ENCODE measurements around the gene CFL1. TPM values are rescaled to one million over a fixed set of nuclear protein-coding genes. Genes with fewer than 3 reads are reported as not detected.

Gene CFL1
- total RNA-seq, 4 donors from 2014 or later = 961 to 2,313 (median 1,456) TPM

DNA sequence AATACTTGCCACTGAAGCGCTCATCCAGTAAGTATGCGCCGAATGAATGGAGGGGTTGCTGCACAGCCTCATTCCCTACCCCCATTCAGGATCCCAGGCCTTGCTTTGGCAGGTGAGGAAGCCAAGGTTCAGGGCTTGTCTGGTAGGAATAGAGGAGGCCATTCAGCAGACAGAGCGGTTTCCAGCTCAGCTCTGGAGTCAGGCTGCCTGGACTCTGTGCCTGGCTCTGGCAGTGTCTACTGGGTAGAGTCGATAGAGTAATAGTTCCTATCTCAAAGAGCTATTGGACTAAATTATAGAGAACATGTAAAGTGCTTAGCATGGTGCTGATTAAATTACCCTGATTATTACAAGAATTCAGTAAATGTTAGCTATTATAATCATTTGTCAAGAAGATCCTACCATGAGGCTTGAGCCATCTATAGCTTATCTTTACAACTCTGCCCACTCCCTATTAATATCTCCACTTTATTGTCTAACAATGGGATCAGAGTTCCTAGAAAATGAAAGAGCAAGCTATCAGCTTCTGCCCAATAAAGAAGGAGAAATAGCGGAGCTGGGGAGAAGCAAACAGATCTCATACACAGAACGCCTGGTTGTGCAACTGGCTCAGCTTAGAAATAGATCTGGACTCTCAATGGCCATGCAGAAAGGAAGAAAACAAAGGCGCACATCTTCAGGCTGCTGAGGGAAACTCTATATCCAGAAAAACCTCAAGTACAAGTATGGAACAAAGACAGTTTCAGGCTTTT lies 30.8 kb downstream of the CFL1 start:
- no peaks in the 10 kb centered on the region for H3K27me3 ChIP-seq
- H3K4me1 ChIP-seq = peaks cover 0 to 32% (median 2%) of the 10 kb centered on the region in 4 donors
- H3K27ac ChIP-seq = peak overlapping the region in 3 of 4 donors; percentile 49 to 88 (median 75)
- peak in 2 of 3 donors; percentile 73 to 77 for DNase-seq
- peak; percentile 53 to 74 for TF ChIP-seq POLR2A (IDR thresholded peaks at IDR 0.05)
- TF ChIP-seq, protein P1, sequence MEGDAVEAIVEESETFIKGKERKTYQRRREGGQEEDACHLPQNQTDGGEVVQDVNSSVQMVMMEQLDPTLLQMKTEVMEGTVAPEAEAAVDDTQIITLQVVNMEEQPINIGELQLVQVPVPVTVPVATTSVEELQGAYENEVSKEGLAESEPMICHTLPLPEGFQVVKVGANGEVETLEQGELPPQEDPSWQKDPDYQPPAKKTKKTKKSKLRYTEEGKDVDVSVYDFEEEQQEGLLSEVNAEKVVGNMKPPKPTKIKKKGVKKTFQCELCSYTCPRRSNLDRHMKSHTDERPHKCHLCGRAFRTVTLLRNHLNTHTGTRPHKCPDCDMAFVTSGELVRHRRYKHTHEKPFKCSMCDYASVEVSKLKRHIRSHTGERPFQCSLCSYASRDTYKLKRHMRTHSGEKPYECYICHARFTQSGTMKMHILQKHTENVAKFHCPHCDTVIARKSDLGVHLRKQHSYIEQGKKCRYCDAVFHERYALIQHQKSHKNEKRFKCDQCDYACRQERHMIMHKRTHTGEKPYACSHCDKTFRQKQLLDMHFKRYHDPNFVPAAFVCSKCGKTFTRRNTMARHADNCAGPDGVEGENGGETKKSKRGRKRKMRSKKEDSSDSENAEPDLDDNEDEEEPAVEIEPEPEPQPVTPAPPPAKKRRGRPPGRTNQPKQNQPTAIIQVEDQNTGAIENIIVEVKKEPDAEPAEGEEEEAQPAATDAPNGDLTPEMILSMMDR (IDR thresholded peaks at IDR 0.05) = no peak
- no peaks in the 10 kb centered on the region for H3K9me3 ChIP-seq
- peak overlapping the region in 2 of 4 donors; percentile 32 to 40 for H3K4me3 ChIP-seq
- H3K36me3 ChIP-seq = no peaks in the 10 kb centered on the region

DNA sequence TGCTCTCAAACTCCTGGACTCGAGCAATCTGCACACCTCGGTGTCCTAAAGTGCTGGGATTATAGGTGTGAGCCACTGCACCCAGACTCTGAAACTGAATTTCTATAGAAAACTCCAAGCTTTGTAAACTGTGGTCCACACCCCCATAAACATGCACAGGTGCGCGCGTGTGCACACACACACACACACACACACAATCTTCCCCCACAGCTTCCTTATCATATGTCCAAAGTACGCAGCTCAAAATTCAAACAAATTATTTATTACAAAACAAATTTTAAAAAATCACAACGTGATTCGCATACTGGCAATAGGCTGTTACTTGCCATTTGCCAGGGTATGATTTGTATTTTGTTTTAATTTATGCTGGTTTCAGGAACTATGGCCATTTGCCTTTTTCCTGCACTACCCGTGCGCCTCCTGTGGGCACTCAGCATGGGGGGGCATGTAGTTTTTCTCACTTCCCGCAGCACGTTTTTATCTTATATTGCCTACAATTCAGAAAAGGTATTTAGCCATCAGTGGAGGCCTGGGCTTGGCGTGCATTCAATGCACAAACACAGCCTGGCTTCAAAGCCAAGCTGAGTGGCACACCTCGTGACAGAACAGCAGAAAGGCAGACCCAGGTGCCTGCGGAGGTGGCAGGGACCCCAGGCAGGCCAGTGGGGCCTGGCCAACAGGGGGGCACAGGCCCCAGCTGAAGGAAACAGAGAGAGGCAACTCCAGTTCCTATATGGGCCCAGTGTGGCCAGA lies 35.0 kb downstream of the CFL1 start:
- peak overlapping the region in 3 of 4 donors; percentile 35 to 94 (median 88) for H3K27ac ChIP-seq
- H3K27me3 ChIP-seq = no peaks in the 10 kb centered on the region
- H3K9me3 ChIP-seq = no peaks in the 10 kb centered on the region
- H3K4me3 ChIP-seq = peak overlapping the region in 1 of 4 donors; percentile 14
- TF ChIP-seq, protein P1 (IDR thresholded peaks at IDR 0.05) = peak in 2 of 6 experiments; percentile 14 to 16
- no peak for TF ChIP-seq POLR2A (IDR thresholded peaks at IDR 0.05)
- no peaks in the 10 kb centered on the region for H3K36me3 ChIP-seq
- peak in 1 of 3 donors; percentile 64 for DNase-seq
- peaks cover 0 to 24% (median 3%) of the 10 kb centered on the region in 4 donors for H3K4me1 ChIP-seq

DNA sequence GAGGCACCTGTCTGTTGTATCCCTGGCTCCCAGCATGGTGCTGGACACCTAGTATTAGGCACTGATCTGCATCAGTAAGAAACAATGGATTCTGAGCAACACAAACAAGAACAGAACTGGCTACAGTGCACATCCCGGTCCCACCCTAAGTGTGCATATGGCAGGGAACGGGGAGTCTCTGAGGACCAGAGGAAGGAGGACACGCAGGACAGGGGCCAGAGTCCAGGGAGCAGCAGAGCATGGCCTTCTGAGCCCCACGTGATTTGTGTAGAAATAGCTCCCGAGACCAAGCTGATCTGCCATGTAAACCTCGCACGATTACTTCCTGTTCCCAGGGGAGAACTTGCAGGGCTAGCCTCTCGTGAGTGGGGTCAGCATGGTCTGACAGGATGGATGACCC lies 36.9 kb downstream of the CFL1 start:
- peak; percentile 47 to 53 for TF ChIP-seq POLR2A (IDR thresholded peaks at IDR 0.05)
- TF ChIP-seq, protein P1 (IDR thresholded peaks at IDR 0.05) = no peak
- H3K27ac ChIP-seq = peak overlapping the region in 3 of 4 donors; percentile 38 to 94 (median 88)
- H3K9me3 ChIP-seq = no peaks in the 10 kb centered on the region
- DNase-seq = peak in 2 of 3 donors; percentile 83 to 90
- no peak overlapping the region for H3K4me3 ChIP-seq
- H3K4me1 ChIP-seq = peaks cover 0 to 35% (median 3%) of the 10 kb centered on the region in 4 donors
- no peaks in the 10 kb centered on the region for H3K36me3 ChIP-seq
- H3K27me3 ChIP-seq = no peaks in the 10 kb centered on the region

DNA sequence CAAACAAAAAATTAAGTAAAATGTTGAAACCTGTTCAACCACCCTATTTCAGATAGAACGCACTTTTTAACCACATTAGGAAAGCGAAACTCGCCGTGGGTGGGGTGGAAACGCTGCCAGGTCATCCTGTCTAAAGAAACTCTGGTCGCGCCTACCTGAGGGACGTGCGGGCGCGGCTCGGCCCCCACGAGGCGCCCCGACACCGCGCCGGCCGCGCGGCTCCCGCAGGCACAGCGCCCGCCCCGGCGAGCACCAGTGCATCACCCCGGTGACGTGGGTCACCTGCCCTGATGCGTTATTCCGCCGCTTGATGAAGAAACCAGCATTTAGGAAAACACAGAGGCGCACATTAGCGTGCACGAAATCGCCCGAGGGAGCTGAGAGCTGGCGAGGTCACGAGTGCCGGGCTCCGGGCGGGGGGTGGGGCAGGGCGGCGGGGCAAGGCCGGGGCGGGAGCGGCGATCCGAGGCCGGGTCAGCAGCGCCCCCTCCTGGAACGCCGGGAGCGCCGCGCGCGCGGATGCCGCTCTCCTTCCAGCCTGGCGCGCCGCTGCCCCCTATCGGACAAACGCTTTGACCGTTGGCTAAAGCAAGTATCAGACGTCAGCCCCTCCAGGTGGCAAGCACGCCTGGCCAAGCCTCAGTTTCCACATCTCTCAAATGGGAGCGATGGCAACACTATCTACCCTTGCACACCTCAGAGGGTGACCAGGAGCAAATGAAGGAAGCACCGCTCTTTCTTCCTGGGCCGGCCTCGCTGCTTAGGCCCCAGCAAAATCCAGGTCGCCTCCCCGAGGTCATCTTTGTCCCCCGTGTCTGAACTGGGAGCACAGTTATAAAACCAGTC lies 39.9 kb downstream of the CFL1 start:
- peak overlapping the region; percentile 41 to 73 (median 66) for H3K4me3 ChIP-seq
- H3K36me3 ChIP-seq = no peaks in the 10 kb centered on the region
- TF ChIP-seq, protein P1 (IDR thresholded peaks at IDR 0.05) = peak; percentile 97 to 100 (median 99)
- TF ChIP-seq POLR2A (IDR thresholded peaks at IDR 0.05) = no peak
- peaks cover 0 to 20% (median 2%) of the 10 kb centered on the region in 4 donors for H3K4me1 ChIP-seq
- peak overlapping the region; percentile 57 to 90 (median 82) for H3K27ac ChIP-seq
- DNase-seq = peak; percentile 95 to 98 (median 98)
- H3K27me3 ChIP-seq = no peaks in the 10 kb centered on the region
- no peaks in the 10 kb centered on the region for H3K9me3 ChIP-seq

DNA sequence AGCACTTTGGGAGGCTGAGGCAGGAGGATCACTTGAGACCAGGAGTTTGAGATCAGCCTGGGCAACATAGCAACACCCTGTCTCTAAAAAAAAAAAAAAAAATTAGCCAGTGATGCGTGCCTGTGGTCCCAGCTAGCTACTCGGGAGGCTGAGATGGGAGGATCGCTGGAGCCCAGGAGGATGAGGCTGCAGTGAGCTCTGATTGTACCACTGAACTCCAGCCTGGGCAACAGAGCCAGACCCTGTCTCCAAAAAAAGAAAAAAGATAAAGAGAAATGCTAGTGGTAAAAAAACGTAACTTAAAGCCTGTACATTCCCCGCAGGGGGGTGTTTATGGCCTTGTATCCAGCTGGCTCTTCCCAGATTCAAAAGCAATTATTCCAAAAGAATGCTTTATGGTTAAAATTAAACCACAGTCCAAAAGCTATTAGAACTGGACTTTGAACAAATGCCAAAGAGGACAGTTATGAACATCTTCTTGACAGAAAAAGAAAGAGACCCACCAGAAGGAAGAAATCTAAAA lies 40.6 kb downstream of the CFL1 start:
- Histone ChIP-seq H3K36me3 (no peaks in the 10 kb centered on the region), H3K4me1 (peaks cover 0 to 15% (median 2%) of the 10 kb centered on the region in 4 donors), H3K27ac (peak overlapping the region; percentile 57 to 90 (median 82)), H3K4me3 (peak overlapping the region; percentile 41 to 73 (median 66)), H3K9me3 (no peaks in the 10 kb centered on the region), H3K27me3 (no peaks in the 10 kb centered on the region)
- TF ChIP-seq POLR2A (IDR thresholded peaks at IDR 0.05) = no peak
- TF ChIP-seq, protein P1 (IDR thresholded peaks at IDR 0.05) = no peak
- no peak for DNase-seq
